GM18951 (cell line): Measurements from ENCODE around the gene MTUS2.
"Not testable (repeated sequence)": the region's sequence is repeated elsewhere in the genome, so short reads cannot be mapped to it uniquely, and the experiment has no call there.

Experiments used
- POLR2A ChIP-seq: IDR thresholded peaks from 4 replicates; pipeline ENCODE4 v1.6.1; 2011; ENCODE audit warnings: mild to moderate bottlenecking; ENCODE audit not compliant: insufficient read length, insufficient read depth; ENCODE audit errors: extremely low read depth
- in situ Hi-C: fragments of 300-500 bp; cut with MboI; formaldehyde crosslinking; loops from one replicate; pipeline ENCODE4 v1.12.0; 2022; ENCODE audit warnings: low sequenced_read_pairs, mixed read lengths, inconsistent platforms; ENCODE audit not compliant: unreplicated experiment

Gene MTUS2

DNA sequence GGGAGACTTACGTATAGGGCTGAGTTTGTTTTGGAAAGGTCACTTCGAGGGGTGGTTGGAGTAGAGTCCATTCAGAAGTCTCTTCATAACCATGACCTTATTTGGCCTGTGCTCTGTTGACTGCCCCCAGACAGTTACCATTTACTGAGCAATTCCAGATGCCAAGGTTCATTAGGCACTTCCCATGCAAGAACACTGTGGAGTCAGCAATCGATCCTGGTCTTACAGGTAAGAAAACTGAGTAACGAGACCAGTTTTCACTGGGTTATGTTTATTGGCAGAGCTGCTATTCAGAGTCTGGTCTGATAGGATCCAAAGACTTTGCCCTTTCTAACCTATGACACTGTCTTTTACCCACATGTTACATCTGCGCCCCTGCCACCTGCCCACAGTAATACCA is 134.7 kb downstream of the MTUS2 start:
- in situ Hi-C loops: no loop called here
- no peak for TF ChIP-seq POLR2A

- in situ Hi-C loops: no loop called here
- no peak for TF ChIP-seq POLR2A
Measured at GRCh38 chr13:28955264-28955966, 135.3 kb downstream of the MTUS2 start.

GRCh38 chr13:28958018-28958417 is 137.9 kb downstream of the MTUS2 start:
- no peak for TF ChIP-seq POLR2A
- in situ Hi-C loops: no loop called here

DNA sequence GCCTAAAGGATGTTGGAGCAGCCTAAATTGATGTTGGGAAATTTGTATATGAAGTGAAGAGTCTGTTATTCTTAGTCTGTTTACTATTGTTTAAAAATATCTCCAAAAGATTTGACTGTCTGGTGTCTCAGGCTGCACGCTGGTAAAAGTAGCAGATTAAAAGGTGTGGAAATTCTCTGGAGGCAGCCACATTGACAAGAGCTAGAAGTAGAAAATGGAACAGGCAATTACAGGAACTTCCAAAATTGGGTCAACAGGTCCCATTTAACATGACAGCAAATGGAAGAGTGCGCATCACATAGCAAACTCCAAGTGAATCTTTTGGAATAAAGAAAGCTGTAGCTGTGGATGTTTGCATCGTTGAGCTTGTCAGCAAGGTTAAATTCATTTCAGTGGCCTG is 138.3 kb downstream of the MTUS2 start:
- in situ Hi-C loops: no loop called here
- no peak for TF ChIP-seq POLR2A

- no peak for TF ChIP-seq POLR2A
- in situ Hi-C loops: no loop called here
Measured at GRCh38 chr13:28964052-28964451, 143.9 kb downstream of the MTUS2 start.

DNA sequence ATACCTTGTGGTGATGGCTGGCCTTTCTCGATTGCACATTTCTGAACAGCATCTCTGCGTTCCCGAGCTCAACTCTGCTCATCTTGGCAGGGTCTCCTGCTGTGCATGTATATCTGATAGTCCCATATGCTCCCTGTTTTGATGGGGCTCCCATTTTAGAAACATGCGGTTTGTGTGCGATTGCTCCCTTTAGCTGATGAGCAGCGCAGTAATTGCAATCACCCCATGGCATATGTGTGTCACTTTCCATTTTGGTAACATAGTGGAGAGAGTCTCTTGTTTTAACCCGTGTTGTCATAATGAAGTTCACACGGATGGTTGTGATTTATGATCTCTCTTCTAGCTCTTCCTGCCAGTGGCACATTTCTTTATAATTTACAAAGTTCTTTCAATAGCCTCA is 144.7 kb downstream of the MTUS2 start:
- in situ Hi-C loops: no loop called here
- TF ChIP-seq POLR2A: no peak

DNA sequence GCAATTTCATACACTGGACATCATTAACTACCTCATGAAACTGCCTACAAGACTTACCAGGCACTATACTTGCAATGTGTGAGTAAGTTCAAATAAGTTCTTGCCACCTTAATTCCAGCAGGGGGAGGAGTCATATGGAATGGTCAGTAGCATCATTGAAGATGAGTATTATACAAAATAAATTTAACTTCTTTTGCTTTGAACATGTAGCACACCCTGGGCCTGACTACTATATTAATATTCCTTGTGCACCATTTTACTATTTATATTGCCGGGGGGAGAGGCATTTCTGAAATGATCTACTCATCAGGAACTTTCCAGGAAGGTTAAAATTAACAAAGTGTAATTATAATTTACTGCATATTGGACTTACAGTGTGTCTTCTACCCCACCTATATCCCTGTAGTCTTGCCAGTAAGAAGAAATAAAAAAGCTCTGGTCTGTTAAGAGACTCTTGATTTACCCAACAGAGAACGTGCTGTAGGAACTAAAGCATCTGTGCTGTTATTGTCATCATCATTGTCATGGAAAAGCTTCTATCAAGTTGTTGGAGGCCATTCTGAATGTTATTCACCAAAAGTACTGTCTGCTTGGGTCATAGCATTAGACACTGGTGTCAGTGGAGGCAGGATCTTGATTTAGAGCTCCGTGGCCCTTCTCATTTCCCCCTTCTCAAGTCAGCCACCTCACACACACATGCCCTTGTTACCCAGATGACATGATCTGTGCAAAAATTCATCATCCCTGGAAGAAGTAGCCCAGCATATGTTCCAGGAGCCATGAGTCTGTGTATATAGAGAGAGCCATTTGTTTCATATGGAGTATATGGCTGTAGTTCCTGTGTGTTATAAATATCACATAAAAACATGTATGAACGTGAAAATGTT is 147.1 kb downstream of the MTUS2 start:
- TF ChIP-seq POLR2A: no peak
- in situ Hi-C loops: no loop called here

GRCh38 chr13:28976195-28976594 is 156.1 kb downstream of the MTUS2 start:
- no peak for TF ChIP-seq POLR2A
- in situ Hi-C loops: no loop called here

- in situ Hi-C loops: no loop called here
- no peak for TF ChIP-seq POLR2A
Measured at GRCh38 chr13:28976636-28977035, 156.5 kb downstream of the MTUS2 start.

- TF ChIP-seq POLR2A: no peak
- in situ Hi-C loops: no loop called here
Measured at GRCh38 chr13:28978574-28978973, 158.4 kb downstream of the MTUS2 start.

GRCh38 chr13:28981530-28981929 is 161.4 kb downstream of the MTUS2 start:
- TF ChIP-seq POLR2A: no peak
- in situ Hi-C loops: no loop called here

DNA sequence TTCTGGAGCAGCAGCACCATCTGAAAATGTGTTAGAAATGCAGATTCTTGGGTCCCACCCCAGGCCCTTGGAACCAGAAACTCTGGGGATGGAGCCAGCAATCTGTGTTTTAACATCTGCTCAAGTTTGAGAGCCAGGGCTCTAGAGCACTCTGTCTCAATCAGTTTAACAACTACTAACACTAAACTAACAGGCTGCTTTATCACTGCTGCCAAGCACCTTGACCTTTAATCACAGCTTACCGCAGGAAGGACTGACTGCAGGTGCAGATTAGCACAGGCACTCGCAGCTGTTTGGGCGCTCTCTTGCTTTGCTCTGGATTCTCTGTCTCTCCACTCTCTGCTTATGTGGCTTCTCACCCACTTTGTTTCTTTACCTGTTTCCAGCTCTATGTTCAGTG is 163.5 kb downstream of the MTUS2 start:
- in situ Hi-C loops: no loop called here
- TF ChIP-seq POLR2A: no peak

GRCh38 chr13:28984326-28984725 is 164.2 kb downstream of the MTUS2 start:
- in situ Hi-C loops: no loop called here
- no peak for TF ChIP-seq POLR2A

DNA sequence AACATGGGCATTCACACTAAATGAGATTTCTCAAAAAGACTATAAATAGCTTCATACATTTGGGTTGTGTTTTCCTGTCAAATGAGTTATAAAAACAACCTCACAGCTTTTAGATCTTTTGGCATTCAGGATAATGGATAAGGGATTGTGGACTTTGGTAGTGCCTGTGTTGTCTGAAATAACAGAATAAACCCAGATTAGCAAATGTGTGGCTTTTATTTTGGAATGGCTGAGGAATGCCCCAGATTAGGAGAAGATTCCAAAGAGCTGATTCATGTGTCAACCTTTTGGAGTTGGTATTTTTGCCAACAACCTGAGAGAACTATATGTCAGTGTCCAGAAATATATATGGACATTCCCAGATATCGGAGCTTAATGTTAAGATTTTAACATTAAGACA is 164.7 kb downstream of the MTUS2 start:
- no peak for TF ChIP-seq POLR2A
- in situ Hi-C loops: no loop called here

GRCh38 chr13:28990378-28990777 is 170.2 kb downstream of the MTUS2 start:
- in situ Hi-C loops: not testable (repeated sequence)
